Thymus (tissue), 11 donors: Measurements from ENCODE around the gene RBFA. TPM values are rescaled to one million over a fixed set of nuclear protein-coding genes. Genes with fewer than 3 reads are reported as not detected.

Experiments used
- DNase-seq, 9 donors: peaks; one replicate each; pipeline ENCODE4 v3.0.0-alpha.2; 2013; ENCODE audit warnings: low spot score in 9 of 9, low read depth in 6 of 9, missing footprints in 1 of 9
- H3K27ac ChIP-seq, 2 donors: one replicate each; pipeline ENCODE4 v1.5.1; 2013; ENCODE audit warnings: control low read depth in 1 of 2, low read depth in 1 of 2, low read length in 1 of 2, mild to moderate bottlenecking in 1 of 2, moderate library complexity in 1 of 2
- H3K27me3 ChIP-seq, 2 donors: one replicate each; pipeline ENCODE4 v1.5.1; 2013; ENCODE audit warnings: low read length in 1 of 2; ENCODE audit not compliant: control insufficient read depth in 2 of 2, insufficient read depth in 1 of 2
- H3K36me3 ChIP-seq, 2 donors: one replicate each; pipeline ENCODE4 v1.5.1; 2013; ENCODE audit warnings: low read length in 1 of 2, mild to moderate bottlenecking in 1 of 2, moderate library complexity in 1 of 2; ENCODE audit not compliant: control insufficient read depth in 2 of 2, insufficient read depth in 2 of 2
- H3K4me1 ChIP-seq, 2 donors: one replicate each; pipeline ENCODE4 v1.5.1; 2013; ENCODE audit warnings: low read length in 2 of 2; ENCODE audit not compliant: control insufficient read depth in 2 of 2, insufficient read depth in 2 of 2
- H3K4me3 ChIP-seq, 2 donors: one replicate each; pipeline ENCODE4 v1.5.1; 2013; ENCODE audit warnings: low read length in 2 of 2, control low read depth in 1 of 2, mild to moderate bottlenecking in 1 of 2
- H3K9me3 ChIP-seq, 2 donors: one replicate each; pipeline ENCODE4 v1.5.1; 2013; ENCODE audit warnings: low read length in 1 of 2, mild to moderate bottlenecking in 1 of 2; ENCODE audit not compliant: control insufficient read depth in 2 of 2, insufficient read depth in 1 of 2
- WGBS: extraction: QIAGEN DNeasy Blood & Tissue Kit; methylation state at CpG from one replicate; pipeline ENCODE4 v1.1.7; 2013; 5-methylcytosine and 5-hydroxymethylcytosine counted together
- polyA plus RNA-seq: library from polyadenylated mRNA; stranded (reverse); fragments of 200-250 nt; gene quantifications from one replicate; pipeline ENCODE4 v1.2.3, GENCODE V29; 2013
- total RNA-seq: library from RNA; stranded (reverse); fragments of 120-200 nt; gene quantifications from one replicate; pipeline ENCODE4 v1.2.4, GENCODE V29; 2013
- donor health status: healthy.

Gene RBFA
- total and polyA plus RNA-seq, 2 donors = 16.6 to 18.6 TPM

GRCh38 chr18:80037300-80037699, 3.1 kb downstream of the RBFA start:
- peaks cover 5 to 8% of the 10 kb centered on the region in 2 donors for H3K36me3 ChIP-seq
- H3K27ac ChIP-seq = no peak overlapping the region
- no peaks in the 10 kb centered on the region for H3K27me3 ChIP-seq
- peaks cover 9 to 13% of the 10 kb centered on the region in 2 donors for H3K4me1 ChIP-seq
- H3K4me3 ChIP-seq = no peak overlapping the region
- H3K9me3 ChIP-seq = no peaks in the 10 kb centered on the region
- WGBS = 98% methylated on average over 12 of the region's 12 CpGs
- DNase-seq = no peak

GRCh38 chr18:80037869-80038630, 3.8 kb downstream of the RBFA start:
- H3K27ac ChIP-seq = no peak overlapping the region
- H3K27me3 ChIP-seq = no peaks in the 10 kb centered on the region
- peaks cover 8 to 9% of the 10 kb centered on the region in 2 donors for H3K36me3 ChIP-seq
- no peak for DNase-seq
- H3K4me1 ChIP-seq = peaks cover 9 to 13% of the 10 kb centered on the region in 2 donors
- no peak overlapping the region for H3K4me3 ChIP-seq
- WGBS = 91% methylated on average over 17 of the region's 17 CpGs
- H3K9me3 ChIP-seq = no peaks in the 10 kb centered on the region

GRCh38 chr18:80040515-80040914, 6.3 kb downstream of the RBFA start:
- WGBS = 97% methylated on average over 3 of the region's 3 CpGs
- DNase-seq = no peak
- H3K27ac ChIP-seq = no peak overlapping the region
- no peaks in the 10 kb centered on the region for H3K27me3 ChIP-seq
- no peak overlapping the region for H3K4me3 ChIP-seq
- H3K9me3 ChIP-seq = no peaks in the 10 kb centered on the region
- peaks cover 13 to 20% of the 10 kb centered on the region in 2 donors for H3K36me3 ChIP-seq
- H3K4me1 ChIP-seq = peaks cover under 1% of the 10 kb centered on the region in 2 donors

- Histone ChIP-seq H3K36me3 (peaks cover 19 to 29% of the 10 kb centered on the region in 2 donors), H3K27me3 (no peaks in the 10 kb centered on the region), H3K27ac (no peak overlapping the region), H3K9me3 (no peaks in the 10 kb centered on the region), H3K4me1 (no peaks in the 10 kb centered on the region), H3K4me3 (no peak overlapping the region)
- DNase-seq = no peak
- 88% methylated on average over 11 of the region's 11 CpGs for WGBS
Observed at GRCh38 chr18:80041424-80041823, 7.2 kb downstream of the RBFA start.

DNA sequence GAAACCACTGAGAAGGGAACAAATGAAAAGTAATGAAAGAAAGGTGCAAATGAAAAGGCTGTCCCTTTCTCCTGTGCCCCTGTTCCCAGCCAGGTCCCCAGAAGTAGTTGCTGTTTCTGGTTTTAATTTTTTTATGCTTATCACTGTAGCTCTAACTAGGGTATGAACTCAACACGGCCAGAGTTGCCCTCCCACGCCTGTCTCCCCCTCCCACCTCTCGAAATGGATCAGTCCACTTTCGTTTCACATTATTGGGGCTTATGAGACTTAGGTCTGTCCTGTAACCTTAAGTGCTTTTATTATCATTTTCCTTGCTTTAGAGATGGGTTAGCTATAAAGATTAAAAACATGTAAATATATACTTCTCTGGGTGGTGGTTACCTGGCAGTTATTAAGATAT, 8.6 kb downstream of the RBFA start:
- no peak for DNase-seq
- H3K4me3 ChIP-seq = no peak overlapping the region
- no peaks in the 10 kb centered on the region for H3K9me3 ChIP-seq
- no peaks in the 10 kb centered on the region for H3K4me1 ChIP-seq
- no peaks in the 10 kb centered on the region for H3K27me3 ChIP-seq
- WGBS = 96% methylated on average over 4 of the region's 4 CpGs
- peaks cover 19 to 34% of the 10 kb centered on the region in 2 donors for H3K36me3 ChIP-seq
- H3K27ac ChIP-seq = no peak overlapping the region

DNA sequence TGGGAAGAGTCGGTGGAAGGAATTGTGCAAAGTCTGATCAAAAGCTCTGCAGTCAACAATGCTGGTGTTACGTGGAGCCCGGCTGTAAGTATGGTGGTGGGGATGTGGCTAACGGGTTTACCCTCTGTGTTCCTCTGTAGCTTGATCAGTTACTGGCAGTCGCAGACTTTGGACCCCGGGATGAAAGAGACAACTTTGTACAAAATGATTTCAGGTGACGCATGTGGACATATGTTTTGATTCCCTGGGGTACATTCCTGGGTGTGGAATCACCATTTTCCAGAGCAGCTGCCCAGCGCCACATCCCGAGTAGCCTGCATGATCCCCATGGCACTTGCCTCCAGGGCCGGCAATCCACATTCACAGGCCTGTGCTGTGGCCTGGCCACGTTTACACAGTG, 9.8 kb downstream of the RBFA start:
- Histone ChIP-seq H3K27me3 (no peaks in the 10 kb centered on the region), H3K4me1 (no peaks in the 10 kb centered on the region), H3K27ac (no peak overlapping the region), H3K9me3 (no peaks in the 10 kb centered on the region), H3K36me3 (peaks cover 18 to 34% of the 10 kb centered on the region in 2 donors), H3K4me3 (no peak overlapping the region)
- 98% methylated on average over 11 of the region's 11 CpGs for WGBS
- no peak for DNase-seq

DNA sequence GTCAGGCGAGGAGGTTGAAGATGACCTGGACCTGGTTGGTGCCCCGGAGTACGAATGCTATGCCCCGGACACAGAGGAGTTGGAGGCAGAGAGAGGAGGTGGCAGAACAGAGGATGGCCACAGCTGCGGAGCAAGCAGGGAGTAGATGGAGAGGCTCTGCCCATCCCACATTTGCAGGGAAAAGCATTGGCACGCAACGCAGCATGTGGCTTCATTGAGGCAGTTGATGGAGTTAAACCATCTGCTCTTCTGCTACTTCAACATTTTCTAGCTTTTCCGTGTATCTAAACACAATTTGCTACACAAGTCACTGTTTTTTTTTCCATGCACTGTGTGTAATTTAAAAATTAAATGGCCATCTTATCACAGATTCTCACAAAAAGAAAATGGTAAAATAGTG, 11.8 kb downstream of the RBFA start:
- Histone ChIP-seq H3K4me1 (no peaks in the 10 kb centered on the region), H3K4me3 (no peak overlapping the region), H3K27me3 (no peaks in the 10 kb centered on the region), H3K9me3 (peaks cover 0 to 4% of the 10 kb centered on the region in 2 donors), H3K27ac (no peak overlapping the region), H3K36me3 (peaks cover 19 to 38% of the 10 kb centered on the region in 2 donors)
- WGBS = 98% methylated on average over 8 of the region's 8 CpGs
- no peak for DNase-seq

DNA sequence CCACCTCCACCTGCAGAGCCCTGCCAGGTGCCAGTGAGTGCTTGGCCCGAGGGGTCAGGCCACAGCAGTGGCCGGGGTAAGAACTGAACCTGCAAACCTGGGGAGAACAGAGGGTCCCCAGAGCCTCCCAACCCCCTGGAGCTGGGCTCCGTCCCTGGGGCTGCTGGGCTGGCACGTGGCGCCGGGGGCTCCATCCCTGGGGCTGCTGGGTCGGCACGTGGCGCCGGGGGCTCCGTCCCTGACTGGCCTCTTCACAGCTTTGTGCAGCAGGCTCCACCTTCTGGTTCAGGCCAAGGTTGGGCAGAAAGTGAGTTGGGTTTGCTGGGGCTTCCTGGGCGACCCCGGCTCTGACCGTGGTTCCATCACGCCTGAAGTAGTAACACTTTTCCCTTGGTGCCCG, 12.2 kb downstream of the RBFA start:
- Histone ChIP-seq H3K27me3 (no peaks in the 10 kb centered on the region), H3K4me3 (no peak overlapping the region), H3K9me3 (peaks cover 0 to 5% of the 10 kb centered on the region in 2 donors), H3K4me1 (no peaks in the 10 kb centered on the region), H3K27ac (no peak overlapping the region), H3K36me3 (peaks cover 19 to 38% of the 10 kb centered on the region in 2 donors)
- 98% methylated on average over 16 of the region's 16 CpGs for WGBS
- no peak for DNase-seq

- peaks cover 0 to 8% of the 10 kb centered on the region in 2 donors for H3K9me3 ChIP-seq
- DNase-seq = no peak
- no peaks in the 10 kb centered on the region for H3K27me3 ChIP-seq
- 94% methylated on average over 10 of the region's 10 CpGs for WGBS
- H3K4me3 ChIP-seq = no peak overlapping the region
- H3K4me1 ChIP-seq = no peaks in the 10 kb centered on the region
- H3K36me3 ChIP-seq = peaks cover 19 to 38% of the 10 kb centered on the region in 2 donors
- H3K27ac ChIP-seq = no peak overlapping the region
Observed at GRCh38 chr18:80046961-80047541, 12.8 kb downstream of the RBFA start.
